GM21529 (cell line): ENCODE data around the gene ITFG1.
"Not testable (repeated sequence)": the region's sequence is repeated elsewhere in the genome, so short reads cannot be mapped to it uniquely, and the experiment has no call there.

Source experiments
- ATAC-seq: cut with Tn5 transposase; IDR thresholded peaks from one replicate; pipeline ENCODE4 v1.9.1; 2021; ENCODE audit not compliant: unreplicated experiment

ITFG1 gene

DNA sequence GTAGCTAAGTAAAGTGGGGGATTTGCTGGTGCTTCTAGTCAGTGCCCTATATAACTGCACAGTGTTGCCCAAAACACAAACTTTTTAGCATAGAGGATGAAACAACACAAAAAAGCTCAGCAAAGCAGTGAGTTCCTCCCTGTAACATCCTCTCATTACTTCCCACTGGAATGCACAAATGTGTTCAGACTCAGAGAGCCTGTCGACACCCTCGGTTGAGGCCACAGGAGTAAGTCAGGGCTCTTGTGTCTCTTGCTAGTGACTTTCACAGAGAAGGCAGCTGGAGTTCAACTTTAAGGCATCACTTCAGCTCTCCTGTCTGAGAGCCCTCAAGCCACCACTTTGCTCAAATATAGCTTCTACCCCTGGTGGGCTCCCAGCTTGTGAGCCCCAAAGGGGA, 209.9 kb downstream of the ITFG1 start:
- no peak for ATAC-seq

DNA sequence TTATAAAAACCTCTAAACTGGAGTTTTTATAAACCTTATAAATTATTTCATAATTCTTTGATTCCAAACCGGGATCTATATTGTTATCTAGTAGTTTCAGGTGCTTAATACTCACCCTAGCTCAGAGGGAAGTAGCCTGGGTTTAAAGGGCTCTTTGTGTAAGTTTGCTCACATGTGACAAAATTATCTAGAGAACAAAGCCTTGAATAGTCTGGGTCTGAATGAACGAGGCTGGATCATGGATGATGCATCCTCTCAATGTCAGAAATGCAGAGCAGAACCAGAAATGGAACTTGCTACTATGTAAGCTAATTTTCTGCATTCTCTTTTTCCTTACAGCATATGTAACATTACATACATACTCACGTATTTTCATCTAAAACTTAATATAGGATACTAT, 213.2 kb downstream of the ITFG1 start:
- no peak for ATAC-seq

DNA sequence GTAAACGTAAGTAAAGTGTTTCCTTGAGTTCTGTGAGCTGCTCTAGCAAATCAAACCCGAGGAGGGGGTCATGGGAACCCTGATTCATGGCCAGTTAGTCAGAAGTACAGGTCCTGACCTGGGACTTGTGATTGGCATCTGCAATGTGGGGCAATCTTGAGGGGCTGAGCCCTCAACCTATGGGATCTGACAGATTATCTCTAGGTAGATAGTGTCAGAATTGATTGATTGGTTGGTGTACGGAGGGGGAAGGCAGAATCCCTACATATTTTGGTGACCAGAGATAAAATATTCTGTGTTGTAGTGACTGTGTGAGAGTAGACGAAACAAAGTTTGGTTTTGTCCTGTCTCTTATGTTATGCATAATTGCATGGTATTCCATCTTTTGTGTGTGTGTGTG, 216.7 kb downstream of the ITFG1 start:
- no peak for ATAC-seq

DNA sequence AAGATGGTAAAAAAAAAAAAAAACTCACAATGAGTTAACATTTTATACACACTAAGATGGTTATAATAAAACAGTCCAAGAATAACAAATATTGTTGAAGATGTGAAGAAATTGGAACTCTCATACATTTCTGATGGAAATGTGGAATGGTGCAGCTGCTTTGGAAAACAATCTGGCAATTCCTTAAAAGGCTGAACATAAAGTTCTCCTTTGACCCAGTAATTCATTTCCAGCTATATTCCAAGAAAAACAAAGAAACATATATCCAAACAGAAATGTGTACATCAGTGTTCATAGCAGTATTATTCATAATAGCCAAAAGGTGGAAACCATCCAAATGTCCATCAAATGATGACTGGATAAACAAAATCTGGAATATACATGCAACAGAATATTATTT, 219.8 kb downstream of the ITFG1 start:
- no peak for ATAC-seq

DNA sequence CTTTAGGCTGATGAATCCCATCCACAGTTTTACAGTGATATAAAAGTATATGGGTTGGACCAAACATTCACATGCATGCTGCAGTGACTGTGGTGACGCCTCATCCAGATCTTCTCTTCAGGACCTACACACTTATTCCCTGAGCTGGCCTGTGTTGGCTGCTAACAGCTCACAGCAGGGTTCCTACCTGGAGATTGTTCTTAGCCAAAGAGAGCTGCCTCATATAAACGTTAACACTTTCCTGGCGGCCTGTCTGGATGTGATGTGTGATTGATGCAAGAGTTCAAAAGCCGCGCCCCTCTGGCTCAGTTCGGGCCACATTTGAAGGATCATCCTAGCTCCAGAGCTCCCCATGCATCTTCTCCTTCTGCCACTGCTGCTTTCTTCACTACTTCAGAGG, 224.1 kb downstream of the ITFG1 start:
- ATAC-seq, result no peak

DNA sequence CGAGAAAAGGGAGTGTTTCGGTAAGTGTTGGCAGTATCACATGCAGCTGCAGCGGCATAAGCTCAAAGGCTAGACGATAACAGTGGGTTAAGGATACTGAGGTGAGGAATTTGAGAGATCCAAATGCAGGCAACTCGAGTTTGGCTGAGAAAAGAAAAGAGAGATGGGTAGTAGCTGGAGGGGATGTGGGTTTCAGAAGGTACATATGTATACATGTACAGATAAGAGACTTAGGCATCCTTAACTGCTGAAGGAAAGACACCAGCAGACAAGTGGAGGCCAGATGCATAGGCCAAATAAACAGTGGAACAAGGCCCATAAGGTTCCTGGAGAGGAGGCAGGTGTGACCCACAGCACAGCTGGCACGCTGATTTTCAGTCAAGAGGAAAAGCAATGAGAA, 230.6 kb downstream of the ITFG1 start:
- ATAC-seq, result no peak

DNA sequence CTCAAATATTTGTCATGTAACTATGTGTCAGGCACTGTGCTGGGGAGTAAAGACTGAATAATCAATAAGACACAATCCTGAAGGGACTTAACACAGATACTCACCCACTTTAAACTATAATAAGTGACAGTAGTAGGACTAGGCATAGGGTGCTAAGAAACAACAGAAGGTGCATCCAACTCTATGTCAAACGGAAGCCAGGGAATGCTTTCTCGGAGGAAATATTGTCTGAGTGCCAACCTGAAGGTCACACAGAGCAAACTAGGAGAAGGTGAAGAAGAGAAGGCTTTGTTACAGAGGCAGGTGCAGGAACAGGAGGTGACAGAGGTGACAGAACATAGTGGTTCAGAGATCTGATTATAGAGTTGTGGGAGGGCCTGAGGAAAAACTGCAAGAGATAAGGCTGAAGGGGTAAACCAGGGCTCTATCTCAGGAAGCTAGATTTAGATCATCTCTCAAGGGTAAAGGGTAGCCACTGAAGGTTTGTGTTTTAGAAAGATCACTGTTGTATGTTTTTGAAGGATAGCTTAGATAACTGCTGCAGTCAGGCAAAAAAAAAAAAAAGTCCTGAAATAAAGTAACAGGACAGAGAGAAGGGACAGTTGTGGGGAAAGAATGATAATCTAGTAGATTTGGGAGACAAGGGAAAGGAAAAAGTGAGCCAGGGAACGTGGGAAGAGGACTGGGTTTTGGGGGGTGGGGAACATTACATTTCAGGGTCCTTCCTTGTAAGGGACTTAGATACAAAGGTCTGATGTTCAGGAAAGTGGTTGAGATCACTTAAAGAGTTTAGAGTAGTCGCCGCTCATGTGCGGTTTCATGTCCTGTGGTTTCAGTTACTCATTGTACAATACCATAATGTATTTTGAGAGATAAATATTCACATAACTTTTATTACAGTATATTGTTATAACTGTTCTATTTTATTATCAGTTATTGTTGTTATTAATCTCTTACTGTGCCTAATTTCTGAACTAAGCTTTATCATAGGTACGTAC, 231.5 kb downstream of the ITFG1 start:
- ATAC-seq, result no peak

DNA sequence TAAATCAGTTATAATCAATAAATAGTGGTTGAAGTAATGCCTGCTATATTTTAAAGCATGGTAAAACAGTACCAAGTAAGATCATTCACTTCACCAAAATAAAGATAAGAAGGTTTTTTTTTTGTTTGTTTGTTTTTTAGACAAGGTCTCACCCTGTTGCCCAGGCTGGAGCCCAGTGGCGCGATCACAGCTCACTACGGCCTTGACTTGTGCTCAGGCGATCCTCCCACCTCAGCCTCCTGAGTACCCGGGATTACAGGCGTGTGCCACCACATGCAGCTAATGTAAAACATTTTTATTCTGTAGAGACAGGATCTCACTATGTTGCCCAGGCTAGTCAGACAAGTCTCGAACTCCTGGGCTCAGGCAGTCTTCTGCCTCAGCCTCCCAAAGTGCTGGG, 232.6 kb downstream of the ITFG1 start:
- ATAC-seq, result no peak

DNA sequence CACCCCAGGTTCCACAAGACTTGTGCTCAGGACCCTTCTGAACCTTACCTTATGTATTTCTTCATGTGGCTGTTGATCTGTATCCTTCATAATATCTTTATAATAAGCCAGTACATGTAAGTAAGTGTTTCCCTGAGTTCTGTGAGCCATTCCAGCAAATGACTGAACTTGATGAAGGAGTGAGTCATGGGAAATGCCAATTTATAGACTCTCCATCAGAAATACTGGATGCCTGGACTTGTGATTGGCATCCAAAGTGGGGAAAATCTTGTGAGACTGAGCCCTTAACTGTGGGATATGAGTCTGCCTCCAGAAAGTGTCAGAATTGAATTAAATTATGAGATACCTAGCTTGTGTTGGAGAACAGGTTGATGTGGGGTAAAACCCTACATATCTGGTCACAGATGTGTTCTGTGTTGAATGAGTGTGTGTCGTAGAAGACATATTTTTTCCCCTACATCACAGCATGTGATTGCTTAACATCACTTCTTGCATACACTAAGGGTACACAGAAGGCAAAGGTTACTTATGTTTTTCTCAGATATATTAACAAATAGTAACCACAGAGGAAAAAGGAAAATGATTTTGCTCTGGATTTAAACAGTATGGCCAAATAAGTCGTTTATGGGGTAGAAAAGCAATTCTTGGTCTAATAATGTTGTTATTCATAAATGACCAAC, 247.0 kb downstream of the ITFG1 start:
- no peak for ATAC-seq

DNA sequence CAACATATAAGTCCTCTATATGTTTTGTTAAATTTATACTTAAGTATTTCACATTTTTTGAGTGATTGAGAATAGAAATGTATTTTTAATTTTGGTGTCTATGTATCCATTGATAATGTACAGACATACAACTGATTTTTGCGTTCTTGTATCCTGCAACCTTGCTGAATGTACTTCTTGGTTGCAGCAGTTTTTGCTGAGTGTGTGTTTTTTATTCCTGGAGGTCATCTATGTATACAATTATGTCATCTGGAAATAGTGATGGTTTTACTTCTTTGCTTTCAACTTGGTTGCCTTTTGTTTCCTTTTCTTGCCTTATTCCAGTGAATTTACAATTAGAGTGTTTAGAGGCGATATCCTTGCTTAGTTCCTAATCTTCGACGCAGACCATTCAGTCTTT, 249.6 kb downstream of the ITFG1 start:
- no peak for ATAC-seq

DNA sequence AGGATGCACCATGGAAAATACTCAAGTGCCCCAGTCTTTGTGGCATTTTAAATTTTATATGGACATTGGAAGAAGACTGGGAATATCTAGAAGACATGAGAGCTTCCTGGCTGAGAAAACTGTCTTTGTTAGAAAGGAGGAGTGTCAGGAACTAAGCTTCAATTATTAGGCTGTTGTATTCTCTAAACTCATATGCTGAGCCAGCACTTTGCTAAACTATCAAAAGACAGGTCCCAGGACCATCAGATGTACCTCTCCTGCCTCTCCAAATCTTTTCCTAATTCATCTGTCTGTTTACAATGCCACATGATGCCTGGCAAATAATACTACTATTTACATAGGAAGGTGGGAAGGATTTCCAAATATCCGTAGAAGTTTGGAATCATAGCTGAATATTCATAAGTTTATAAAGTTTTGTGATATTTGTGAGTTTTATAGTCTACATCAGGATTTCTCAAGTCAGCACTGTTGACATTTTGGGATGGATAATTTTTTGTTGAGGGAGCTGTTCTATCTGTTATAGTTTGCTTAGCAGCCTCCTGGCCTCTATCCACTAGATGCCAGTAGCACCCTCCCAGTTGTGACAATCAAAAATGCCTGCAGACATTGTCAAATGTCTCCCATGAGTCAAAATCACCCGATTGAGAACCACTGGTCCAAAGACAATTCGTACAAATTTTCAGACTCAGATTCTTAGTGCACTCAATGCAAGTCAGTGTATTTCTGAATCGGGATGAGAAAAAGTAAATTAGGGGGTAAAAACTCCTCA, 255.9 kb downstream of the ITFG1 start:
- no peak for ATAC-seq

DNA sequence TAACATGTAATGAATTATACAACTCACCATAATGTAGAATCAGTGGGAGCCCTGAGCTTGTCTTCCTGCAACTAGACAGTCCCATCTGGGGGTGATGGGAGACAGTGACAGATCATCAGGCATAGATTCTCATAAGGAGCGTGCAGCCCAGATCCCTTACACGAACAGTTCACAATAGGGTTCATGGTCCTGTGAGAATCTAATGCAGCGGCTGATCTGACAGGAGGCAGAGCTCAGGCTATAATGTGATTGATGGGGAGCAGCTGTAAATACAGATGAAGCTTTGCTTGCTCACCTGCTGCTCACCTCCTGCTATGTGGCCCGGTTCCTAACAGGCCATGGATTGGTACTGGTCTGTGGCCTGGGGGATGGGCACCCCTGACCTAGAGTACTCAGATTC, 257.4 kb downstream of the ITFG1 start:
- not testable (repeated sequence) for ATAC-seq

DNA sequence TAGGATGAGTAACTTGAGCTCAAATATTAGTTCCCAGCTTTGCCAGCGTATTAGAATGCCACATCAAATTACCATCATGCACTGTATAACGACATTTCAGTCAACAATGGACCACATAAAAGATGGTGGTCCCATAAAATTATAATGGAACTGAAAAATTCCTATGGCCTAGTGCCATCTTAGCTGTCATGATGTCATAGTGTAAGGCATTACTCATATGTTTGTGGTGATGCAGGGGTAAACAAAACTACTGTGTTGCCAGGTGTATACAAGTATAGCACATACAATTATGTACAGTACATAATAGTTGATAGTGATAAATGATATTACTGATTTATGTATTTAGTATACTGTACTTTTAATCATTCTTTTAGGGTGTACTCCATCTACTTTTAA, 262.7 kb downstream of the ITFG1 start:
- ATAC-seq, result no peak

DNA sequence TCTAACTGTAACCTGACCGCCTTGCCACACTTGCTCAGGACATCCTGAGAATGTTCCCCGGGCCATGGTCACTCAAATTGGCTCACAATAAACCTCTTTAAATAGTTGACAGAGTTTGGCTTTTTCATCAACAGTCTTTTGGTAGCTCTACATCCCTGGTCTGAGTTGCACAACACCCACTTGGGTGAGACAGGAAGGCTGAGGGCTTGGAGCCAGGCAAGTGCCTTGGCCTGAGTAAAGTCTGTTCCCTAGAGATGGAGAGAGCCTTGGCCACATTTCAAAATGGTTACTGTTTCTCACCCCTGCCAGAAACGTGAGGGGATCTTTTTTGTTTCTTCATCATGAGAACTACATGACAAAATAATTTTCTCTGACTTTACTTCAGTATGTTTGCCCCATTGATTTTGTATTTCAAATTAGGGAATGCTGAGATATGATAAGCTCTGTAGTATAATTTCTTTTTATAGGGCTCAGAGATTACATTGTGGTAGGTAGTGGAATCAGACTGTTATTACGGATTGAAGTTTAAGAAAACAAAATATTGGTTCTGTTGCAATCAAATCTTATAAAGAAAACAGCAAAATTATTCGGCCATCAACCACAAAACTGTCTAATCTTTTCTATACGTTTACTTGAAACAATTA, 263.2 kb downstream of the ITFG1 start:
- ATAC-seq, result no peak

DNA sequence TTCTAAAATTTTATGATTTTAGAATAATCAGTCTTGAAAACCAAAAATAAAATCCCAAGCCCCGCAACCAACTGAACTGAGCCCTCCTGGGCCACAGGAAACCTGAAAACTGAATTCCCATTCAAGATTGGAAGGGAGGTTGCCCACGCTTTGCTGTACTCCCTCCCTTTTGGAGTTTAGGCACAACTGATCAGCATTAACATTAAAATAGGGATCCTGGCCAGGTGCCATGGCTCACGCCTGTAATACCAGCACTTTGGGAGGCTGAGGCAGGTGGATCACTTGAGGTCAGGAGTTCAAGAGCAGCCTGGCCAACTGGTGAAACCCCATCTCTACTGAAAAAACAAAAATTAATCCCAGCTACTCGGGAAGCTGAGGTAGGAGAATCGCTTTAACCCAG, 264.4 kb downstream of the ITFG1 start:
- ATAC-seq, result no peak

DNA sequence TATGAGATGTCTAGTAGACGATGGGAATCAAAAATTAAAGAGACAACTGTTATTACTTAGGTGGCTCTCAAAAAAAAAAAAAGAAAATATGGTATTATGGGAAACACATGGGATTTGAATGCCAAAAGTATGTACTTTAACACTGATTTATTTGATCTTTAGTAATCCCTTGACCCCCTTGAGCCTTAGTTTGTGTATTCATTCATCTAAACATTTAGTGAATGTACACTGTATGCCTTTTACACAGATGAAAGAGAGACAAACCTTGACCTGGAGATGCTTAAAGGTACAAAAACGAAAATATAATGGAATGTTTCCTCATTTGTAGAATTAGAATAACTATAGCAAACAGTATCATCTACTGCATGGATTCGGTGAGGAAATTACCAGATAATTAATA, 278.5 kb downstream of the ITFG1 start:
- no peak for ATAC-seq

DNA sequence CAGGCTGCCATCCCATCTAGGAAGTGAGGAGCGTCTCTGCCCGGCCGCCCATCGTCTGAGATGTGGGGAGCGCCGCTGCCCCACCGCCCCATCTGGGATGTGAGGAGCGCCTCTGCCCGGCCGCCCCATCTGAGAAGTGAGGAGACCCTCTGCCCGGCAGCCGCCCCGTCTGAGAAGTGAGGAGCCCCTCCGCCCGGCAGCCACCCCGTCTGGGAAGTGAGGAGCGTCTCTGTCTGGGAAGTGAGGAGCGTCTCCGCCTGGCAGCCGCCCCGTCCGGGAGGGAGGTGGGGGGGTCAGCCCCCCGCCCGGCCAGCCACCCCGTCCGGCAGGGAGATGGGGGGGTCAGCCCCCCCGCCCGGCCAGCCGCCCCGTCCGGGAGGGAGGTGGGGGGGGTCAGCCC, 279.8 kb downstream of the ITFG1 start:
- ATAC-seq, result not testable (repeated sequence)

DNA sequence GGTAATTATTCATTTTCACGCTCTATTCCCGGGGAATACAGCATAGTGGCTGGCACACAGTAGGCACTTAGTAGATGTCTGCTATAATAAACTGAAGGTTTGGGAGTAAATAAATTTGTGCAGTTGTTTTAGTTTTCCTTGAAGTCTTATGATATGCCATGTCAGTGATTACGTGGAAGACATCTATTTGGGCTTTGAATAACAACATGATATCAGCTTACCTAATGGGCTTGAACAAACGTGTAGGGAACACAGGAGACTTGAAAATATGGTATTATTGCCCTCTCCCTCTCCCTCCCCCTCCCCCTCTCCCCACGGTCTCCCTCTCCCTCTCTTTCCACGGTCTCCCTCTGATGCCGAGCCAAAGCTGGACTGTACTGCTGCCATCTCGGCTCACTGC, 280.8 kb downstream of the ITFG1 start:
- no peak for ATAC-seq

DNA sequence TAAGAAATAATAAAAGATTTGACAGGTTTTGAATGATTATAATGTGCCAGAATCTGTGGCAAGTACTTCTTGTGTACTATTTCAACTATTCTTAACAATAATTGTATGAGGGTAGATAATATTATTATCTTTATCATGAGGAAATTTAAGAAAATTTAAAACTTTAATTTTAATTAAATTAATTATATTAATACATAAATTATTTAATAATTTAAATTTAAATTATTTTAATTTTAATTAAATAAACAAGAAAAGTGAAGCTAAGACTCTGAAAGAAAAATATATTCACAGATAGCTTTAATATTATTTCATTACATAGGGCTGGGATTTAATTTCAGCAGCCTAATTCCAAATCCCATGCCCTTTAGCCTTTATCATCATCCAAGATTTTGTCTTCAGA, 285.7 kb downstream of the ITFG1 start:
- ATAC-seq, result no peak

DNA sequence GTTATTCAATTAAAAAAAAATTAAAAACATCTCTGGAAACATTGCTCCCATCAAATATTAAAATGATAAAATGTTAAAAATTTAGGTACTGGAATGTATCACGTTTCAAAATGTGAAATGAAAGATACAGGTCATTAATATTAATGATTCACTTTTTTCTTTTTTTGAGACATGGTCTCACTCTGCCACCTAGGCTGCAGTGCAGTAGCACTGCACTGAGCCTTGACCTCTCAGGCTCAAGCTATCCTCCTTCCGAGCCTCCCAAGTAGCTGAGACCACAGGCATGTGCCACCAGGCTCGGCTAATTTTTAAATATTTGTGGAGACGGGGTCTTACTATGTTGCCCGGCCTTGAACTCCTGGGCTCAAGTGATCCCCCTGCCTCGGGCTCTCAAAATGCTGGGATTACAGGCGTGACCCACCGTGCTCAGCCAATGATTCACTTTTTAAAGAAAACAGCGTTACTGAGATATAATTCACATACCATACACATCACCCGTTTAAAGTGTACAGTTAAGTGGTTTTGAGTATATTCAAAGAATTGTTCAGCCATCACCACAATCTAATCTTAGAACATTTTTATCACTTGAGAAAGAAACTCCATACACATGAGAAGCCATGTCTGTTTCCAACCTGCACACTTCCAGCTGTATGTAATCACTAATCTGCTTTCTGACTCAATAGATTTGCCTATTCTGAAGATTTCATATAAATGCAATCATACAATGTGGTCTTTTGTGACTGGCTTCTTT, 298.0 kb downstream of the ITFG1 start:
- ATAC-seq, result no peak
